ENCODE data around the gene LYL1.
A peak's percentile ranks its signal among the peaks of the same experiment; 100 is the strongest.

Gene LYL1

DNA sequence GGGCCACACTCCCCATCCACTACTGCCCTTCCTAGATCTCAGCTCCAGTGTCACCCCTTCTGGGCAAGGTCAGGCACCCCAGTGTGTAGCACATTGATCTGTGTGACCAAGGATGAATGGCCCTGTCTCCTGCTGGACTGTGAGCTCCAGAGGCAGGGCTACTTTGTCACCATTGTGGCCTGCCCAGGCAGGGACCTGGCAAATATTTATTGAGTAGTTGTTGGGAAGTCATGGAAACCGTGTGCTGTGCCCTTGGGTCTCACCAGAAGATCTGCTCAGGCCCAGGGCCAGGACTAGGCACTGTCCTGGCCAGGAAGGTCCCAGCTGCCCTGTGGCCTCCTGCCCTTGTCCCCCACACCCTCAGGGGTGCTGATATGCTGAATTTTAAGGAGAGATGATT is 25.9 kb upstream of the LYL1 start:
- DNase-seq = no peak

GRCh38 chr19:13127811-13128575 is 25.3 kb upstream of the LYL1 start:
- no peak for DNase-seq

- DNase-seq = no peak
These were observed 24.4 kb upstream of the LYL1 start for GRCh38 chr19:13127051-13127450.

- DNase-seq = no peak
These were observed 20.6 kb upstream of the LYL1 start for GRCh38 chr19:13122980-13123957.

- no peak for DNase-seq
These were observed 19.7 kb upstream of the LYL1 start for GRCh38 chr19:13122275-13122878.

DNA sequence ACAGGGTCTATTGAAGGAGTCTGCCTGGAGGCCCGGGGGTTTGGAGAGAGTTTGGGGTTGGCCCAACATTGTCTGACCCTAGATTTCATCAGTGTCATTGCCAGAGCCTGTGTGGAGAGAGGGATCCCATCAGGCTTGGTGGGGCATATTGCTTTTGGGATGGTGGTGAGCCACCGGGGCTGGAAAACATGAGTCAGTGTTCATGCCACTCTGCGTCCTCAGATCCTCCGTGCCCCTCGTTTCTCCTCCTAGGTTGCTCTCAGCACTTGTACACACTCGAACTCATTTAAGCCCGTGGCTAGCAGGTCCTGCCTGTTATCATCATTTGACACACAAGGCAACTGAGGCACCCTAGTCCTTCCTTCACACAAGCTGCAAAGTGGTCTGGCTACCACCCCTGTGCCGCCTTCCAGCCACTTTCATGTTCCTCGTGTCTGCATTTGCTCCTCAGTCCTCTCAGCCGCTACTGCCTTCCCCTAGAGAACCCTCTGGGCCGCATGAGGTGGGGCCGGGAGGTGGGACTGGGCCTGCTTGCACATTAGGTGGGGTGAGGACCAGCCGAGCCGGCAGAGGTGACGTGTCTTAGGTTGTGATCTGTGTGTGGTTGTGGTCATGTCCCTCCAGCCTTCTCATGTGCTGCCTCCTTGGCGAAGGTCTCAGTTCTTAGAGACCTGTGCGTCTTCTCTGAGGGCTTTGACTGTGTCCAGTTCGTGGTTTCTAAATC is 19.1 kb upstream of the LYL1 start:
- DNase-seq = no peak

GRCh38 chr19:13120817-13121216 is 18.2 kb upstream of the LYL1 start:
- DNase-seq = no peak

DNA sequence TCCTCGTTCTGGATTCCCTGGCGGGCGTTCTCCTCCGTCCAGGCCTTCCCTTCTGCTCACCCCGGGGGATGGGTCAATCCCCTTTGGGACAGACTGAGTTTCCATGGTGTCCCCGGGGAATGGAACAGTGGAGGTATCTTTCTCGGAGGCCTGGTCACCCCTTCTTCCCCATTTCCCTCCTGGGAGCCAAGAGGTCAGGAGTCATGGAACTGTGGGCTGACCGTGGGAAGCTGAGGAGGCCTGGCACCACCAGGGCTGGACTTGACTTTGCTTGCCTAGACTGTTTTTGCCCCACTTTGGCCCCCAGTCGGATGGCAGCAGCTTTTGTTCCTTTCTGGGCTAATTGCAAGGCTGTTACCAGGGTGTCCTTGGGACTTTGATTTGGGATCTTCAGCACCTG is 17.4 kb upstream of the LYL1 start:
- no peak for DNase-seq

GRCh38 chr19:13119627-13120026 is 17.0 kb upstream of the LYL1 start:
- no peak for DNase-seq

GRCh38 chr19:13118424-13119193 is 16.0 kb upstream of the LYL1 start:
- no peak for DNase-seq

DNA sequence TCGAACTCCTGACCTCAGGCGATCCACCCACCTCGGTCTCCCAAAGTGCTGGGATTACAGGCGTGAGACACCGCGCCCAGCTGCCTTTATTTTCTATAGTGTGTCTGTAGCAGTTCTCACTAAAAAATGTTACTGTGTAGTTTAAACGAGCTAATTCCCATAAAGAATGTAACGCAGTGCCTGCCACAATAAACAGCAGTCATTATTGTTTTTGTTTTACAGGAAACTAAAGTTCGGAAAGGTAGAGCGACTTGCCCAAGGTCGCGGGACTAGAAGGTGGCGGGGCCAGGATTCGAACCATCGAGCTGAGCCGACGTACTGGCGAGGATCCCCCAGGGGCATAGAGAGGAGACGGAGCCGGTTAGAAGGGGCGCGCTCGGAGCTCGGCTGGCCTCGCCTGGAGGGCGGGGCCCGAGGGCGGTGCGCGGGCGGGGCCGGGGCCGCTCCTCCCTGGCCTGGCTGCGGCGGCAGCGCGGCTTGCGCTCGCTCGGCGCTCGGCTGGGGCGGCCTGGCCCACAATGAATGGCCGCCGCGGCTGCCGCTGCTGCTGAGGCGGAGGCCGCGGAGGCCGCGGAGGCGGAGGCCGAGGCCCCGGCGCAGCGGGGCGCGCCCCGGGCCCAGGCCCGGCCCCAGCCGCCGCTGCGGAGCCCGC is 15.2 kb upstream of the LYL1 start, which contains the start of gene NACC1:
Gene NACC1, plus strand, starts transcription at position 493 of the 652 bp plus-strand sequence. CDS start 16,944 bp downstream, outside the sequence.
- DNase-seq = peak; percentile 84

DNA sequence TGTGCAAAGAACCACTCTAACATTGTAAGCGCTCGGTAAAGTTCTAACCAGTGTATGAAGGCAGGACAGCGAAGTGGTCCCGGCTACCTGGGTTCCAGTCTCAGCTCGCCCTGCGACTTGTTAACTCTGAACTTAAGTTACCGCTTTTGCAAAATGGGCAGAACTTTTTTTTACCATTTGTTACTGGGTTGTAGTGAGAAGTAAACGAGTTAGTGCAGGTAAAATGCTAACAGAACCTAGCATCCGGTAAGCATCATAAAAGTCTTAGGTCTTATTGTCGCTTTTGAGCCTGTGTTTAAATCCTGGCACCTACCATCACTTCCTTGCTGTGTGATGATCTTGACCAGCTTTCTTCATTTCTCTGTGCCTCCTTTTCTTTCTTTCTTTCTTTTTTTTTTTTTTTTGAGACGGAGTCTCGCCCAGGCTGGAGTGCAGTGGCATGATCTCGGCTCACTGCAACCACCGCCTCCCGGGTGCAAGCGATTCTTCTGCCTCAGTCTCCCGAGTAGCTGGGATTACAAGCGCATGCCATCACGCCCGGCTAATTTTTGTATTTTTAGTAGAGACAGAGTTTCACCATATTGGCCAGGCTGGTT is 14.6 kb upstream of the LYL1 start:
- no peak for DNase-seq

- peak; percentile 85 for DNase-seq
These were observed 13.9 kb upstream of the LYL1 start, which contains the start of gene TRMT1 for GRCh38 chr19:13116282-13117175. TSS of gene TRMT1 (minus strand) at chr19:13116740. CDS start at chr19:13116399, 341 bp downstream.

DNA sequence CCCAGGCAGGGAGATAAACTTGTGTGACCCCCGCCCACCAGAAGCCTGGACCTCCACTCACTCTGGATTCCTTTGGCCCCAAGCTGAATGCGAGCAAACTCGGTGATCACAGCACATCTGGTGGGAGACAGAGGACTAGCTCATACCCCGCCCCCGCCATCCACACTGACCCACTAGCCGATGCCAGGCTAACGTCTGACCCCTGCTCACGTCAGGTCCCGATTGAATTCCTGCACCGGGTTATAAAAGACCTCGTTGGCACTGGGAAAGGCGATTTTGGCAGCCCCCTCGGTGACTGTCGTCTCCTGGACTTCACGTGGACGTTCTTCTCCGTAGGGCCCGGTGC is 13.3 kb upstream of the LYL1 start:
- no peak for DNase-seq

DNA sequence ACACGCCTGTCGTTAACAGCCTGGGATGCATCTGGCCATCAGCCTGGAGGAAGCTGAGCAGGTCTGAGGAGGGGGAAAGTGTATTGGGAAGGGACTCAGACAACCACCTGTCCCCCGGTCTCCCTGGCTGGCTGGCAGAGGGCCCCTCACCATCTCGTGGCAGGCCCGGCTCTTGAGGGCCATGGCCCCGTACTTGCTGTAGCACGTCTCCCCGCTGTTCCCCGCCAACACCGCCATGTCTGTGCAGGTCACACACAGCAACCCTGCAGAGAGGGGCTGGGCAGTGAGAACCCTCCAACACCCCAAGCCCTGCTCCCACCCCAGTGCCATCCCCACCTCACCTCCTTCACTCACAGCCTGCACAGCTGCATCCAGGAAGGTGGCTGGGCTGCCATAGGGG is 9.9 kb upstream of the LYL1 start:
- DNase-seq = no peak

GRCh38 chr19:13110099-13110610 is 7.5 kb upstream of the LYL1 start:
- no peak for DNase-seq

- no peak for DNase-seq
These were observed 6.9 kb upstream of the LYL1 start for GRCh38 chr19:13109361-13110098.

DNA sequence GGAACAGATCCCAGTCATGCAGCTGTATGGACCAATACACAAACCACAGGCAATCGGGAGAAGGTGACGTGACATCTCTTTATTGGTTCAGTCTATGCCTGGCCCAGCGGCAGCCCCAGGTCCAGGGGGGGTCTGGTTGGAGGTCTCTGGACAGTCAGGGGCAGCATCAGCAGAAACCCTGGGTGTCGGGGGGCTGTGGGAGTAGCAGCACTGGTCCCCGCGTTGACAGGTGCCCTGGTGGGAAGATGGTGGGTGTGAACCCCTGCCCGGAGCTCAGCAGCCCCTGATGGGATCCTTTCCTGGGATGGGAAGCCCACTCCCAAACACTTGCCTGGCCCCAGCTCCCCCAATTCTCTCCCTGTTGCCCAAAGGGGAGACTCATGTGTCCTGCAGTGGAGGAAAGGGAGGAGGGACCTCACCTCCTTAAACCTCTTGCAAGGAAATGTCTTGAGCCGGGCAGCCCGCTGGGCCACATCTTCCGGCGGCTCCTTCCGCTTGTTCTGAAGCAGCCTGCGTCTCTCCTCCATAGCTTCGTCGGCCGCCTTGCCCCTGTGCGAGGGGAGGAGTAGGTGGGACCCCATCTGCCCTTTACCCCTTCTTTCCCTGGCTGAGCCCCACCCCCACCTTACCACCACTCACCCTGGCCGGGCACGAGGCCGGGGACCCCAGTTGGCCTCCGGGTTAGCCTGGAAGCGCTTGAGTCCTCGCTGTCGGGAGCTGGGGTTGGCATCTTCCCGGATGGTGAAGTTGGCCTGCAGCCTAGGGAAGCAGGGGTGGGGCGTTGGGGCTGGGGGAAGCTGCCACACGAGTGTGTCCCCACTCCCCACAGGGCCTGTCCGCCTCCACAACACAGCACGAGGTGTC is 2.4 kb upstream of the LYL1 start:
- DNase-seq = no peak
